ENCODE results near the gene FRMD4A. TPM values are rescaled to one million over a fixed set of nuclear protein-coding genes. Genes with fewer than 3 reads are reported as not detected.
"Not testable (repeated sequence)": the region's sequence is repeated elsewhere in the genome, so short reads cannot be mapped to it uniquely, and the experiment has no call there.

The FRMD4A gene
- total RNA-seq, 1 experiment from 2014 or later = 20.2 TPM

DNA sequence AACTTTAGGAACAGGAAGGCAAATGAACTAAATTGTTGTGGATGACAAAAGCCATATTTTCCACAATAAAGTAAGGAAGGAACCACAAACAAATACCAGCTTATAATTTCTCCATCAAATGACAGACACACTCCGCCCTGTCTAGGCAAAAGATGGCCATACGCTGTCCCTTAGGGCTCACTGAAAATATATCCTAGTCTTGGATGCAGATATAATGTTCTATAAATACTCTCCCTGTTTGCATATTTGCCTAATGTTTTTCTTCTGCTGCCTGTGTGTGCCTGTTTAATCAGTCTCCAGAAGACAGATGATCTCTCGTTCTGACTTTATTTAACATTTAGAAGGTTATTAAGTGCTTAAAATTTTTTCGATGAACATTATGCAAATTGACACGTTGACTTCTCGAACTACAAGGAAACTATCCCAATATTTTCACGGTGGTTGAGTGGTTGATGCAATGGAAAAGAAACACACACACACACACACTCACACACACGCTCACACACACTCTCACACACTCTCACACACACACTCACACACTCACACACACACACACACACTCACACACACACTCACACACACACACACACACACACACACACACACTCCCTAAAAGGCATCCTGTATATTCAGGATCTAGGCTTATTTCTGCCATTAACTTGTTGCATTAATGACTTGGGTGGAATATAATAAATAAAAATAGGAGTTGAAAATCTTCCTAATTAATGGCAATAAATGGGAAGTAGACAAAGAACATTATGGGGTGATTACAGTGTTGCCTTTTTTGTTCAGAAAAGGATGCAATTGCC, 446.9 kb downstream of the FRMD4A start:
- DNase-seq (ENCODE audit: low read depth) = no peak

DNA sequence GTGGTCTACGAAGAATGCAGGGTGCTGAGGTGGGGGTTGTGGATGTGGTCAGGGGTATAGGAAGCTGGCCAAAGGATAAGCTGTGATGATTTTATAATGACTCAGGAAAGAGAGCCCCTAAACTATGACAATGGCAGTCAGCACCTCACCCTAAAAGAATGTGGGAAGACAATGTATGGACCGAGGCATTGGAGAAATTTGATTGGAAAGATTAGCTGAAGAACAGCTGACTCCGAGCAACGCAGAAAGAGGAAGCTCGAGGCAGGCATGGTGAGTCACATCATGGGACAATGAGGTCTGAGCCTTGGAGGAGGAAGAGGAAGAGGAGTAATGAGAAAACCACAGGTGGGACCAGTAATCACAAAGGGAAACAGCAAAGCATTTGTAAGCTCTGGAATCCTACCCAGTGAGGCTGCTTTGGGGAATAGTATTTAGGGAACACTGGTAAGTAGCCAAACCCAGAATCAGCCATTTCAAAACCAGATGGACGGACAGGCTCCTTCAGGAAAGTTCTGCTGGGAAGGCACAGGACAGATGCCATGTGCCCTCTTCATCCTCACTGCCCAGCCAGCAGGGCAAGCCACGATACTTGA, 448.5 kb downstream of the FRMD4A start:
- DNase-seq (ENCODE audit: low read depth) = peak; percentile 95

DNA sequence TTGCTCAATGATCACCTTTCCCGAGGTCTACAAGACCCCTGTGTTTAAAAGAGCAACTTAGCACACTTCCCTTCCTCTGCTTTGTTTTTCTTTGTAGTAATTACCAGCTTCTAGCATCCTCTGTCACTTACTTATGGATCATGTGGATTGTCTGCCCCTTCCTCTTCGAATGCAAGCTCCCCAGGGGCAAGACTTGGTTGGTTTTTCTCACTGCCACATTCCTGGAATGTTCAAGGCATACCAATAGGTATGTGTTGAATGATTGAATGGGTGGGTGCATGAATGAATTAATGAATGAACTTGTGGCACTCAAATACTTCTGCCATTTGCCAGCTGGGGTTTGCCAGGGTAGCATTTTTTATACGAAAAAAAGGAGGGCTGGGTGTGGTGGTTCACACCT, 450.0 kb downstream of the FRMD4A start:
- DNase-seq (ENCODE audit: low read depth) = no peak

DNA sequence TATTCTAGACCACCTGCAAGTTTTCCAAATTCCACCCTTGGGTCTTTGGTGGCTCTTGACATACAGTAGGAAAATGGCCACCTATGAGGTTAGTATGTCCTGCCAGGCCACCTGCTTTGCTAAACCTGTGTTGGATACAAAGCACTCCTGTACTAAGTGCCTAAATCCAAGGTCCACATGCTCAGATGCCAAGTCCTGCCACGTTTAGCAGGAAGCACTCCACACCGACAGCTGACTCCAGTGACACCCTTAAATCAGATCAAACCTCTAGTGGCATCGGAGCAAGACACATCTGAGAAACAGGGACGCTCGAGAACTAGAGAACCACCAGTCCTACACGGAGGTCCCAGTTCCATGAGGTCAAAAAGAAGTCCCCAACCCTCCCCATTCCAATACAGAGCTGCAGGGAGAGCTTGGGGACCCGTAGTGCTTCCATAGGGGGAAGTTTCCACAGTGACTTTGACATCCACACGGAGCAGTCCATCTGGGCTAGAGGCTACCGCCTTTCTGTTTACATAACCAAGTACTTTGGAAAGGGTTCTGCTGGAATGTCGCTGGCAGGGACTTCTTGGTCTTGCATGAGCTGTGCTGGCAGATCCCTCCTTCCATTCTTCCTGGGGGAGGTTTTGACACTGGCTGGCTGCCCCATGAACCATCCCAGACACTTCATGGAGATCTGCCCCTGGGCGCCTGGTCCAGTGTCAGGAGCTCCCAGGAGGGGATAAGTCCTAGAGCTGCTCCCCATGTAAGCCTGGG, 453.4 kb downstream of the FRMD4A start:
- no peak for DNase-seq (ENCODE audit: low read depth)

DNA sequence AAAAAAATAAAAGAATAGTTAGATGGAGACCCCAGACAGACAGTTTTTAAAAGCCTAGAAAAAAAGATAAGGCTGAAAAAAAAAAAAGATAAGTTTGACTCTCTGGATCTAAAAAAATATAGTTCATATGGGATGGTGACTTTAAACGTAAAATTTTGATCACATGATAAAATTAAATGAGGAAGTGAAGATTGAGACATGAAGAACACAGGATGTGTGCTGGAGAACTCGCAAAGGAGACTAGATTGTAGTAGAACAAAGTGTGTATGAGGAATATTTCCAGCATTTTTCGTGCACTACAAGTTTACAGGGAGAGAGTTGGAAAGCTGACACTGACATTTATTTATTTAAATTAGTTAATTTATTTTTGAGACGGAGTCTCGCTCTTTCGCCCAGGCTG, 457.5 kb downstream of the FRMD4A start:
- DNase-seq (ENCODE audit: low read depth) = no peak

DNA sequence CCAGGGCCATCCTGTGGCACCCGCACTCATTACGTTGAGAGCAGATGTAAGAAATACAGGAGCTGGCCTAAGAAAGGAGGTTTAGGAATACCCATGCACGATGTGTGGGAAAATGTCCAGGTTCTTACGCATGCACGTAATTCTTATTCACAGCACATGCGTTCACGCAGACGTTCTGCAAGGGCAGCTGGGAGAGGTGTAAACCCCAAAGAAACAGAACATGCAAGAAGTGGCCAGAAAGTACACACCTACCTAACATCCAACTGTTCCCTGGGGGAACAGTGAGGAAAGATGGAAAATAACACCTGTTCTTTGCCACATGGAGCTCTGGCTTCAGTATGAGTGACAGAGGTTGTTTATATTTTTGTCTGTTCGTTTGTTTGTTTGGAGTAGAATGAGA, 458.3 kb downstream of the FRMD4A start:
- no peak for DNase-seq (ENCODE audit: low read depth)

DNA sequence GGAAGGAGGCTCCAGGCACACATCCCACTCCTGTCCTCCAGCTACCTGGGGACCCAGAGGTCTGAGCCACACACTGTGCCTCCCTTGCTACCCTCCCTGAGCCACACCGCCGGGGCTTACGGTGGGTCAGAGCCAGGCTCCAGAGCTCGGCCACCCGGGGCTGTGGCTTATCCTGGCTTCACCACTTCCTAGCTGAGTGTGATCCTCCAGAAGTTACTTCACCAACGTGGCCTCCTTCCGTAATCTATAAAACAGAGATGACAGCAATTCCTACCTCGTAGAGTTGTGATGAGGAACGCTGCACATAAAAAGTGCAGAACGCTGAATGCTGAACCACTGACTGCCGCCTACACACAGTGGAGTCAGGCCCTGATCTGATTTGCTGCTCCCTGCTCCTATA, 458.9 kb downstream of the FRMD4A start:
- no peak for DNase-seq (ENCODE audit: low read depth)

DNA sequence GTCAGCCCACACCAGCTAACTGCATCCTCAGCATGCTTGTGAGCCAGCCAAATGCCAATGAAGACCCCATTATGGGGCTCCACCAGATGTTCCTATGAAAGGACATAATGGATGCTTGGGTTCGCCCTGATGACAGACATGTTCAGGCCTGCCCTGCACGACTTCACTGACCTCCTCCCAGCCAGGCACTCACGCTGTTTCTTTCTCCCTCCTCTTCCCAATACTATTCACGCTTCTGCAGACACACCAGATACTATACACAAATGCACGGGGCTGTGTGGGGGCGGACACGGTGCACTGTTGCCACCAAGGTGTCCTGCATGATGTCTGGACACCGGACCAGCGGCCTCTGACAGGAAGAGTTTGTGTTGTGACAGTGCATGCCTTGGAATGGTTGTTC, 459.7 kb downstream of the FRMD4A start:
- no peak for DNase-seq (ENCODE audit: low read depth)

DNA sequence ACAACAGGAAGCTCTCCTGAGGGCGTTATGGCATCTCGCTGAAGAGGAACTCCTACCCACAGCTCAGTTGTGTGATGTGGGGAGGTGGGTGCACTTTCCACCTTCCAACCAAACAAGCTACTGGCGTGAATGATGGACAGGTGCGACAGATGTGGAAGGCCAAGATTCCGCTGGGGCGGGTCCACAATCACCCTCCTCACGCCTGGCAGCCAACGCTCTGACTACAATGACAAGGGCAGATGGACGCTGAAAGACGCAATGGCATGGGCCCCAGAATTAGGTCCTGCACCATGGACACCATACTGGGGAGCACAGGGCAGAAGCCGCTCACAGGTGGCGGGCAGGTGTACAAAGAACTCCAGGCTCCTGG, 461.4 kb downstream of the FRMD4A start:
- DNase-seq (ENCODE audit: low read depth) = no peak

DNA sequence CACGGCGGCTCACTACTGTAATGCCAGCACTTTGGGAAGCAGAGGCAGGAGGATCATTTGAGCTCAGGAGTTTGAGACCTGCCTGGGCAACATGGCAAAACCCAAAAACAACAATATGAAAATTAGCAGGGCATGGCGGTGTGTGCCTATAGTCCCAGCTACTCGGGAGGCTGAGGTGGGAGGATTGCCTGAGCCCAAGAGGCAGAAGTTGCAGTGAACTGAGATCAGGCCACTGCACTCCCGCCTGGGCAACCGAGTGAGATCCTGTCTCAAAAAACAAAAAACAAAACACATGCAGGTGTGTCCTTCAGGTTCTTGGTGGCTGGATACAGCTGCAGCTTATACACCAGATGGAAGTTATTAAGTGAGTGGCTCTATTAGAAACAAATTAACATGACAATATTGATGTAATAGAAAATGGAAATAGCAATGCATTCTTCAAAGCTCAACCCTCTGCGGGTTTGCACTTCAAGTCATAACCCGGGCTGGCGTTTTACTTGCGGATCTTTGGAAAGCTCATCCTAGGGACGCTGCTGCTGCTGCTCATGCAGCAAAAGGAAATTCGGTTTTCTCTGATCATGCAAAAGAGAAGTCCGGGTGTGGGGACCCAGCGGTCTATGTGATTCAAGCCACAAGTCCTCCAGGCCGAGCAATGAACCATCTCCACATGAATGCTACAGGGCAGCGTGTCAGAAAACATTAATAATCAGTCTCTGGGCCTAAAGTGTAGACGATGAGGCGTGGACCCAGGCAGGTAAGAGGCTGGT, 462.0 kb downstream of the FRMD4A start:
- DNase-seq (ENCODE audit: low read depth) = no peak

DNA sequence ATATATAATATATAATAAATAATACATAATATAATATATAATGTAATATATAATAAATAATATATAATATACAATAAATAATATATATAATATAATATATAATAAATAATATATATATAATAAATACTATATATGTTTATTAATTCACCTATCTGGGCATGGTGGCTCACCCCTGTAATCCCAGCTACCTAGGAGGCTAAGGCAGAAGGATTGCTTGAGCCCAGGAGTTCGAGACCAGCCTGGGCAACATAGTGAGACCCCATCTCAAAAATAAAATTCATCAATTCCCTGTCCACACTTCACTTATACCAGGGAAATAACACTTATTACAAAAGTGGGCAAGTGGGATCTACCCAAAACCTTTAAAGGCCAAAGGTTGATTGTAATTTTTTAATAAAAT, 462.9 kb downstream of the FRMD4A start:
- DNase-seq (ENCODE audit: low read depth) = no peak

DNA sequence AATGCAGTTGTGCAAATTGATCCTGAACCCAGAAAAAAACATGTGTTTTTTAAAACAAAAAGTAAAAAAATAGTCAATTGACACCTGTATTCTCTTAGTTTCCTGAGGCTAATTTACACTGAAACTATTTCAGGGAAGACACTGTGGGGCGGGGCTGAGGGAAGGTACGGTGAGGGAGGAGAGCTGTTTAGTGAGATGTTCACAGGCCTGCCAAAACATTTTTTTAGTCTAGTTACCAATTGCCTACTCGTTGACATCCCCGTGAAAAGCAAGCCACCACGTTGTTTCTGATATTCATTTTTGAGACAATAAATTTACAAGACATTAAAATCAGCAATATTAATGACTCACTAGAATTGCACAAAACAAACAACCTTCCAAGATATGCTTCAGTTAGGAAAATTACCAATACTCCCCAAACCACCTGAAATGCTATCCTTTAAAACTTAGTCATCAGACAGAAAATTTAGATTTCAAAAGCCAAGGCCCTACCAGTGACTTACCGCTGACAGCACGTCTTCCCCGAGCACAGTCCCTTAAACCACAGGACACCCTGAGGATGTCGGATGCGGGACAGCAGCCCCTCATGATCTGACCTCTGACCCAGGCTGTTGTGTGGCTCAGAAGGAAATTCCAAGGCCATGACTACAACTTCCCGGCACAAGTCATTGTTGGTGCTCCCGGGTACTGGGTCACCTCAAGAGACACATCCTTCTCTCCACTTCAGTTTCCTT, 464.8 kb downstream of the FRMD4A start:
- peak; percentile 73 for DNase-seq (ENCODE audit: low read depth)

DNA sequence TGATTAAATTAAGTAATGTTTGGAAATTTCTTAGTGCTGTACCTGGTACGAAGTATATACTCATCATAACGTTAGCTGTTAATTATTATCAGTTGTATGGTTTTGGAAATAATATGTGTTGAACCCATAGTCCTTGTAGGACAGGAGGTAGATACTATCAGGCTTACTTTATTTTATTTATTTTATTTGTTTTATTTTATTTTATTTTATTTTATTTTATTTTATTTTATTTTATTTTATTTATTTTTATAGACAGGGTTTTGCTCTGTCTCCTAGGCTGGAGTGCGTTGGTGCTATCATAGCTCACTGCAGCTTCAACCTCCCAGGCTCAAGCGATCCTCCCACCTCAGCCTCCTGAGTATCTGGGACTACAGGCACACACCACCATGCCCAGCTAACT, 465.5 kb downstream of the FRMD4A start:
- not testable (repeated sequence) for DNase-seq (ENCODE audit: low read depth)

DNA sequence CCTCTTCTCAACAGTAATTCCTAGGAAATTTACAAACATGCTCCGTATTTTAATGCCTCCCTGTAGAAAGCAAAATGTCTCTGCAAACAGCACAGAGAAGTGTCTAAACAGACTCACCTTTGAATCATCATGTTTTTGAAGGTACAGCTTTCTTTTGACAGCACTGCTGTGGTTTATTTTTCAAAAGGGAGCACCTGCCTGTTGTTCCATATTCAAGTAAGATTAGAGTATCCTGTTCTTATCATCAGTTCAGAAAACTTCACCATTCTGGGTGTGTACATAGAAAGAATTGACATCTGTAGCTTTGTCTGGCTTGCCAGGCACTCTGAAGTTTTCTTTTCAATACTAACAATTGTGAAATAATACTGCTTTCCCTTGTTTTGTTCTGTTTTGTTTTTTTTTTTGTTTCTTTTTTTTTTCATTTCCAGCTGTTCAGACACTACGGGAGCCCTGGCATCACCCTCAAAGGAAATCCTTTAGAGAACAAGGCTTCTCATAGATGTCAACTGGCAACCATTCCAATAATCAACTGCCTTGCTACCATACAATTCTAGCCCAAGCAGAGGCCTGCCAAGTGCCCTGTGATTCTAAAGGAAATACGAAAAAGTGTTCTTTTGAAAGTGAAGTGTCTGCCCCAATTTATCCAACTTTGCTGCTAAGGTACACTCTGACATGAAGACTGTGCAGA, 468.0 kb downstream of the FRMD4A start:
- DNase-seq (ENCODE audit: low read depth) = no peak

DNA sequence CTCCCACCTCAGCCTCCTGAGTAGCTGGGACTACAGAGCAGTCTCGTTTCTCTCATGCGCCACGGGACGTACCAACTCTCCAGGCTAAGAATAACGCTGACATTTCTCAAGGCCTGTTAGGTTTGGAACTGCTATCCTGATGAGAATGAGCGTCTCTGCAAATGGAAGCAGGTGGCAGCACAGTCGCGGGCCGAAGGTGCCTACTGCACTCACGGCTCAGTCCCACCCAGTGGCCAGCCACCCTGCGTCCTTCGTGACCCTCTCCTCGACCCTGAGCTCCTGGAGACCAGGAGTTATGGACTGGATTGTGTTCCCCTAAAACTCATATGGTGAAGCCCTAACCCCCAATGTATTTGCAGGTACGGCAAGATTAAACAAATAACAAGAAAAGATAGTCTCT, 469.8 kb downstream of the FRMD4A start:
- no peak for DNase-seq (ENCODE audit: low read depth)

DNA sequence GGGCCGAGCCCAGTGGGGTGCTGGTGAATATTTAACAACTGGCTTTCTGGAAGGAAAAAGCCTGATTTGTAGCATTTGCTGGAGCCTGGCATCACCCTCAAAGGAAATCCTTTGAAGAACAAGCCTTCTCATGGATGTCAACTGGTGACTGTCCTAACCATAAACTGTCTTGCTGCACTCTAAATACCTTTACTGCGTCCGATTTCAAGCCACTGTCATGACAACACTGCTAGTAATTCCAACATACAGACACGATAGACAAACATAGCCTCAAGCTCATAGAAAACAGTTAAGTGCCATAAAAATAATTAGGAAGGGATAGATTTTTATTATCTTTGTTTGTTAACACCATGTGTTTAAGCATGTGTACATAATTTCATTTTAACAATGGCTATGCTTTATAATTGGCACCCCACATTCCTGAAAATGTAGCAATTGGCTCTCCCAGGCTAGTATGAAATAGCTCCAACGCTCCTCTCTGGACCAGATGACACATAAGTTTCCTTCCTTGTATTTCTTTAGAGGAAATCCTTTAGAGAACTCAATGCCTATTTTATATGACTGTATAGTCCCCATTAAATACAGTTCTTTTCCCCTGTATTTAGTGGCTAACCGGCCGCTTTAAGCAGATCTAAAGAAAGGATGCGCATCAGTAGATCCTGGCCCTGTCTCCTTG, 470.6 kb downstream of the FRMD4A start:
- no peak for DNase-seq (ENCODE audit: low read depth)

DNA sequence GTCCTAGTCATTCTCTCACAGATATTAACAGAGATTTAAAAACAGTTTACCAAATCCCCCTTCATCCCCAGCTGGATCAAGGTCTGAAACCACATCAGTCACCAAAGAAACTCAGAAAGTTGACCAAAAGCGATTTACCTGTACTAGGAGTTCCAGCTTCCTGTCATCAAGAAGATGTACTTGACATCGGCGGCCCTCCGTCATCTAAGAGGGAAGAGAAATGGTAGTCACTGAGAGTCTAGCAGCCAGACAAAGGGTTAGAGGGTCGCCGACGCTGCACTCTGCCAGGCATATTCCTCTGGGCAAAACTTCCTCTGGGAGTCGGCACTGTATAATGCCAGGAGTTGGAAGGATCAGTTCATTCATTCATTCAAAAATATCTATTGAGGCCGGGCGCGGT, 472.0 kb downstream of the FRMD4A start:
- no peak for DNase-seq (ENCODE audit: low read depth)

DNA sequence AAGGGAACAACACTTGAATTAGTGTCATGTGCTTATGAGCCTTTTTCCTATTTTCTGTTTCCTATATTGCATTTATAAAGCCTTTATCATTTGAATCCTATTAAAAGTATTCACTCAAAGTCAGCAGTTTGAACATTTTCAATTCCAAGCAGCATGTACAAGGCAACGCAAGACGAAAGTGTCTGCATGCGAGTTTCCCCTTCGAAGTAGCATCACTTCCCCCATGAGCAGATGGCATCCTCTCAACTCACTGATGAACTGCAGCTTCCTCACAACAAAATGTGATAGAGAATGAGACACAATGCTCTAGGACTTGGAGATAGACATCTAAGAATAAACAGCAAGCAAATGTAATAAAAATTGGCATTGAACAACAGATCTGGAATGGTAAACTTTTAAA, 473.3 kb downstream of the FRMD4A start:
- DNase-seq (ENCODE audit: low read depth) = no peak

DNA sequence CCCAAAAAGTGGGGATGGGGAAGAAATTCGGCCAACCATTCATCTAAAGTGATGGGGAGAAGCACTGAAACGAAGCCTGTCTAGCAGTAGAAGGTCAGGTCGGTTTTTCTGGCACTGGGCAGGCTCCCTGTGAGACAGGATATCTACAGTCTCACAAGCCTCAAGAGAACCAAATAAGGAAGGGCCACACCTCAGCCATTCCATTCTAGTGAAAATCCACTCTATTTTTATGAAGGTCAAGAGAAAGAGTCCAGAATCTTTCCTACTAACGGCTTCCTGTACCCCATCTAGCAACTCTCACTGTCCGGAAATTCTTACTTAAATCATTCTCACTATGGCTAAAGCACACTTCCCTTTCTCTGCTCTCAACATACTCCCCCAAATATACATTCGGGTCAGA, 476.9 kb downstream of the FRMD4A start:
- DNase-seq (ENCODE audit: low read depth) = no peak

DNA sequence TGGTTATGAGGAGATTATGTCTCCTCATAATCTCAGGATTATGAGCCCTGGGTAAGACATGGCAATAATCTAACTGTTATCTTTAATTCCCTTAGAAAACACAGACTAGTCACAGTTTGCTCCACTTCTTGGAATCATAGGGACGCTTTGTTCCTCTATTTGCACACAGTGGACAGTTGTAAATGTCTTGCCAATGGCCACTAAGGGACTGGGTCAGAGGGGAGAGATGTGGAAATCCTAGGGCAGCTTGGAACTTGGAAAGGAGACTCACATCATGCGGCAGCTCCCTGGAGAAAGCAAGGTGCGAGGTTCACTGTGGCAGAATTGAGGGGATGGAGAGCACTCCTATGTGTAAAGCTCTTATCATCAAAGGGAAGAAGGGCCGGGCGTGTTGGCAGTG, 477.9 kb downstream of the FRMD4A start:
- DNase-seq (ENCODE audit: low read depth) = no peak
